HepG2 (cell line): ENCODE data around the gene NSL1. TPM values are rescaled to one million over a fixed set of nuclear protein-coding genes. Genes with fewer than 3 reads are reported as not detected.

Source experiments
- AGO2 ChIP-seq: fragments of 200-400 bp; formaldehyde crosslinking; optimal IDR thresholded peaks from 2 replicates; pipeline ENCODE3; 2017; ENCODE audit warnings: mild to moderate bottlenecking, low read depth, low read length, moderate library complexity
- ELF1 ChIP-seq: sonication (generic); formaldehyde crosslinking; IDR thresholded peaks from 2 replicates; pipeline ENCODE4 v1.4.0; 2020; ENCODE audit warnings: missing genetic modification reagents
- FOXA3 ChIP-seq: IDR thresholded peaks from 2 replicates; pipeline ENCODE4 v1.6.1; 2016; ENCODE audit warnings: missing genetic modification reagents, missing compliant biosample characterization
- FOXO4 ChIP-seq: sonication (generic); formaldehyde crosslinking; conservative IDR thresholded peaks from 2 replicates; pipeline ENCODE4 v1.8.1; 2023; ENCODE audit warnings: missing genetic modification reagents
- HMG20A ChIP-seq: IDR thresholded peaks from 2 replicates; pipeline ENCODE4 v1.6.1; 2016; ENCODE audit warnings: borderline replicate concordance
- MAFG ChIP-seq: sonication (generic); formaldehyde crosslinking; IDR thresholded peaks from 2 replicates; pipeline ENCODE4 v1.5.1; 2020; ENCODE audit warnings: mild to moderate bottlenecking, missing genetic modification reagents
- MED8 ChIP-seq: sonication (generic); formaldehyde crosslinking; IDR thresholded peaks from 2 replicates; pipeline ENCODE4 v1.8.1; 2023; ENCODE audit warnings: mild to moderate bottlenecking, missing genetic modification reagents; ENCODE audit not compliant: insufficient replicate concordance
- MLLT10 ChIP-seq: sonication (generic); formaldehyde crosslinking; IDR thresholded peaks from 2 replicates; pipeline ENCODE4 v1.4.0; 2020; ENCODE audit warnings: missing genetic modification reagents
- MTF2 ChIP-seq: sonication (generic); formaldehyde crosslinking; IDR thresholded peaks from 2 replicates; pipeline ENCODE4 v1.5.0; 2020; ENCODE audit warnings: missing genetic modification reagents, borderline replicate concordance
- NCOA1 ChIP-seq: sonication (generic); formaldehyde crosslinking; IDR thresholded peaks from 2 replicates; pipeline ENCODE4 v1.9.0; 2021; ENCODE audit warnings: missing genetic modification reagents
- PPARG ChIP-seq: conservative IDR thresholded peaks from 2 replicates; pipeline ENCODE4 v1.6.1; 2016; ENCODE audit warnings: missing biosample characterization, missing genetic modification reagents
- TEAD2 ChIP-seq: sonication (generic); formaldehyde crosslinking; IDR thresholded peaks from 2 replicates; pipeline ENCODE4 v1.9.0; 2021; ENCODE audit warnings: missing genetic modification reagents
- ZBED4 ChIP-seq: sonication (generic); formaldehyde crosslinking; IDR thresholded peaks from 2 replicates; pipeline ENCODE4 v1.4.0; 2020; ENCODE audit warnings: missing genetic modification reagents, borderline replicate concordance
- ZNF101 ChIP-seq: sonication (generic); formaldehyde crosslinking; IDR thresholded peaks from 2 replicates; pipeline ENCODE4 v1.4.0; 2020; ENCODE audit warnings: mild to moderate bottlenecking, low read depth, missing genetic modification reagents, borderline replicate concordance
- ZNF333 ChIP-seq: sonication (generic); formaldehyde crosslinking; IDR thresholded peaks from 2 replicates; pipeline ENCODE4 v1.4.0; 2020; ENCODE audit warnings: mild to moderate bottlenecking, missing genetic modification reagents, borderline replicate concordance
- ZNF34 ChIP-seq: sonication (generic); formaldehyde crosslinking; IDR thresholded peaks from 2 replicates; pipeline ENCODE4 v1.4.0; 2020; ENCODE audit warnings: mild to moderate bottlenecking, missing genetic modification reagents, borderline replicate concordance
- ZNF580 ChIP-seq: IDR thresholded peaks from 2 replicates; pipeline ENCODE4 v1.6.1; 2016; ENCODE audit warnings: low read depth, borderline replicate concordance
- ZNF660 ChIP-seq: sonication (generic); formaldehyde crosslinking; IDR thresholded peaks from 2 replicates; pipeline ENCODE4 v1.5.1; 2020; ENCODE audit warnings: mild to moderate bottlenecking, low read depth, missing genetic modification reagents, borderline replicate concordance
- ZNF678 ChIP-seq: sonication (generic); formaldehyde crosslinking; IDR thresholded peaks from 2 replicates; pipeline ENCODE4 v1.4.0; 2020; ENCODE audit warnings: mild to moderate bottlenecking, missing genetic modification reagents
- ZNF841 ChIP-seq: sonication (generic); formaldehyde crosslinking; IDR thresholded peaks from 2 replicates; pipeline ENCODE4 v1.8.1; 2023; ENCODE audit warnings: missing genetic modification reagents, borderline replicate concordance
- ZSCAN25 ChIP-seq: sonication (generic); formaldehyde crosslinking; IDR thresholded peaks from 2 replicates; pipeline ENCODE4 v1.8.0; 2022; ENCODE audit warnings: mild to moderate bottlenecking, missing genetic modification reagents
- polyA plus RNA-seq, 8 experiments: library from polyadenylated mRNA; depleted of rRNA in 3 of 8; stranded (reverse) in 7 of 8; unstranded in 1 of 8; fragments of >200 nt; fragmentation: Illumina TruSeq in 4 of 8; extraction: Trizol in 4 of 8; gene quantifications; 2 replicates each; pipeline versions ENCODE4 v1.2.1 to v1.2.3, GENCODE V29; 2011 to 2016; ENCODE audit warnings: low read depth in 4 of 8, missing spikeins in 1 of 8, mixed read lengths in 1 of 8; ENCODE audit not compliant: insufficient read depth in 1 of 8
- total RNA-seq, 5 experiments: library from RNA; depleted of rRNA; stranded (reverse); fragments of >200 nt; fragmentation: Illumina TruSeq; extraction: Trizol; gene quantifications; 2 replicates each; pipeline ENCODE4 v1.2.3, GENCODE V29; 2016; ENCODE audit warnings: low read depth in 1 of 5

NSL1 gene
- total and polyA plus RNA-seq, 2 of the 13 experiments (the other 11 are each of a cell fraction or from before 2014, with no cell fraction given), result 34.5 to 77.4 TPM

- TF ChIP-seq MED8 (CRISPR knock-in tag) (no peak), HMG20A (CRISPR knock-in tag) (peak; percentile 35; the same call in 1 of the 2 replicates), ZNF841 (CRISPR knock-in tag) (no peak), ZNF580 (CRISPR knock-in tag) (no peak), MLLT10 (CRISPR knock-in tag) (no peak), MAFG (CRISPR knock-in tag) (no peak), ZNF660 (no peak), ZNF678 (CRISPR knock-in tag) (no peak), FOXA3 (peak; percentile 77), FOXO4 (CRISPR knock-in tag) (no peak), MTF2 (no peak), ZBED4 (CRISPR knock-in tag) (no peak), NCOA1 (CRISPR knock-in tag) (no peak), ZSCAN25 (CRISPR knock-in tag) (no peak), ELF1 (peak; percentile 55), PPARG (CRISPR knock-in tag) (peak; percentile 40; the same call in 1 of the 2 replicates), AGO2 (no peak), ZNF101 (CRISPR knock-in tag) (no peak), ZNF333 (CRISPR knock-in tag) (no peak), ZNF34 (CRISPR knock-in tag) (no peak), TEAD2 (CRISPR knock-in tag) (no peak)
Measured at GRCh38 chr1:212794561-212795014, 3.0 kb upstream of the NSL1 start (continued).
